Cortex of kidney (tissue), 1 donor: ENCODE results near the gene ALDH9A1.
"Not testable (repeated sequence)": the region's sequence is repeated elsewhere in the genome, so short reads cannot be mapped to it uniquely, and the experiment has no call there.

Experiments
- DNase-seq: peaks from one replicate; lab custom pipeline; 2025; lab: John Stamatoyannopoulos, UW

Gene ALDH9A1

GRCh38 chr1:165686971-165687433 is 11.4 kb downstream of the ALDH9A1 start:
- DNase-seq, result no peak

GRCh38 chr1:165686121-165686970 is 12.0 kb downstream of the ALDH9A1 start:
- DNase-seq, result no peak

- no peak for DNase-seq
Observed at GRCh38 chr1:165683848-165684485, 14.4 kb downstream of the ALDH9A1 start.

- DNase-seq, result not testable (repeated sequence)
Observed at GRCh38 chr1:165680773-165681172, 17.6 kb downstream of the ALDH9A1 start.

GRCh38 chr1:165680303-165680702 is 18.1 kb downstream of the ALDH9A1 start:
- no peak for DNase-seq

- no peak for DNase-seq
Observed at GRCh38 chr1:165679282-165680036, 18.9 kb downstream of the ALDH9A1 start.

- no peak for DNase-seq
Observed at GRCh38 chr1:165678509-165678908, 19.9 kb downstream of the ALDH9A1 start.

- DNase-seq, result no peak
Observed at GRCh38 chr1:165675794-165676193, 22.6 kb downstream of the ALDH9A1 start.

GRCh38 chr1:165674599-165674998 is 23.8 kb downstream of the ALDH9A1 start:
- DNase-seq, result no peak

GRCh38 chr1:165671526-165671925 is 26.8 kb downstream of the ALDH9A1 start:
- DNase-seq, result no peak

- DNase-seq, result no peak
Observed at GRCh38 chr1:165668184-165668583, 30.2 kb downstream of the ALDH9A1 start.

- no peak for DNase-seq
Observed at GRCh38 chr1:165666152-165666825, 32.1 kb downstream of the ALDH9A1 start.

- no peak for DNase-seq
Observed at GRCh38 chr1:165662186-165662585, 36.2 kb downstream of the ALDH9A1 start.

GRCh38 chr1:165661703-165662102 is 36.7 kb downstream of the ALDH9A1 start:
- no peak for DNase-seq

- no peak for DNase-seq
Observed at GRCh38 chr1:165659581-165659895, 38.8 kb downstream of the ALDH9A1 start.

- DNase-seq, result not testable (repeated sequence)
Observed at GRCh38 chr1:165658766-165659580, 39.4 kb downstream of the ALDH9A1 start.

- DNase-seq, result no peak
Observed at GRCh38 chr1:165650981-165651625, 47.3 kb downstream of the ALDH9A1 start.

GRCh38 chr1:165648919-165649572 is 49.3 kb downstream of the ALDH9A1 start:
- DNase-seq, result no peak

- no peak for DNase-seq
Observed at GRCh38 chr1:165647970-165648369, 50.4 kb downstream of the ALDH9A1 start.

GRCh38 chr1:165647517-165647916 is 50.8 kb downstream of the ALDH9A1 start:
- DNase-seq, result no peak
